ENCODE measurements around the gene S100A10.

The S100A10 gene

DNA sequence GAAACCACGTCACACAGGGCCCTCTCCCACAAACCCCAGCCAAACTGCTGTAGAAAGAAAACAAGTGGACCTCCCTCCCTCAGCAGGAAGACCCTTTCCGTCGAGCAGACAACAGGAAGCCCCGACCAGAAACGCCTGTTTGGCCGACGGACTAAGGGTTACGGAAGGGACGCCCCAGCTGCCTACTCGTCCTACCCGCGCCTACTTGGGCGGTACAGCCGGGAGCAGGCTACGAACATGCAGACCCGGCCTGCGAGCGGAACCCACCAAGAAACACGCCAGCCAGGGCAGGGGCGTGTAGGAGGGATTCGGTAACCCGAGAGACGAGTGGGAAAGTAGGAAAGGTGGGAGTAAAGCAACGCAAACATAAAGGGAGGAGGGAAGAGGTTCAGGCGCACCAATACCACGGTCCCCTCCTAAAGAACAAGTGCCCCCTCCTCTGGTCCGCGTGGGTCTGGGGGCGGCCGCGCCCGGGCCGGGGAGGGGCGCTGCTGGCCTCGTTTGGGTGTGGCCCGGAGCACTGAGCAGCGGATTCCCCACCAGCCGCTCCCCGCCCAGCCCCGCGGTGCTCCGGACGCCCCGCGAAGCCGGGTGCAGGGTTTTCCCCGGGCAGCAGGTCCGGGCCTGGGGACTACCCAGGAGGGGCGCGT is 450 bp downstream of the S100A10 start:
- peak overlapping the region; percentile 16 for H3K4me3 ChIP-seq (ENCODE audit: low read depth, low read length)
- TF ChIP-seq, protein P1, sequence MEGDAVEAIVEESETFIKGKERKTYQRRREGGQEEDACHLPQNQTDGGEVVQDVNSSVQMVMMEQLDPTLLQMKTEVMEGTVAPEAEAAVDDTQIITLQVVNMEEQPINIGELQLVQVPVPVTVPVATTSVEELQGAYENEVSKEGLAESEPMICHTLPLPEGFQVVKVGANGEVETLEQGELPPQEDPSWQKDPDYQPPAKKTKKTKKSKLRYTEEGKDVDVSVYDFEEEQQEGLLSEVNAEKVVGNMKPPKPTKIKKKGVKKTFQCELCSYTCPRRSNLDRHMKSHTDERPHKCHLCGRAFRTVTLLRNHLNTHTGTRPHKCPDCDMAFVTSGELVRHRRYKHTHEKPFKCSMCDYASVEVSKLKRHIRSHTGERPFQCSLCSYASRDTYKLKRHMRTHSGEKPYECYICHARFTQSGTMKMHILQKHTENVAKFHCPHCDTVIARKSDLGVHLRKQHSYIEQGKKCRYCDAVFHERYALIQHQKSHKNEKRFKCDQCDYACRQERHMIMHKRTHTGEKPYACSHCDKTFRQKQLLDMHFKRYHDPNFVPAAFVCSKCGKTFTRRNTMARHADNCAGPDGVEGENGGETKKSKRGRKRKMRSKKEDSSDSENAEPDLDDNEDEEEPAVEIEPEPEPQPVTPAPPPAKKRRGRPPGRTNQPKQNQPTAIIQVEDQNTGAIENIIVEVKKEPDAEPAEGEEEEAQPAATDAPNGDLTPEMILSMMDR (IDR thresholded peaks at IDR 0.05; ENCODE audit: borderline replicate concordance, insufficient read depth, low read depth, low read length), result no peak

DNA sequence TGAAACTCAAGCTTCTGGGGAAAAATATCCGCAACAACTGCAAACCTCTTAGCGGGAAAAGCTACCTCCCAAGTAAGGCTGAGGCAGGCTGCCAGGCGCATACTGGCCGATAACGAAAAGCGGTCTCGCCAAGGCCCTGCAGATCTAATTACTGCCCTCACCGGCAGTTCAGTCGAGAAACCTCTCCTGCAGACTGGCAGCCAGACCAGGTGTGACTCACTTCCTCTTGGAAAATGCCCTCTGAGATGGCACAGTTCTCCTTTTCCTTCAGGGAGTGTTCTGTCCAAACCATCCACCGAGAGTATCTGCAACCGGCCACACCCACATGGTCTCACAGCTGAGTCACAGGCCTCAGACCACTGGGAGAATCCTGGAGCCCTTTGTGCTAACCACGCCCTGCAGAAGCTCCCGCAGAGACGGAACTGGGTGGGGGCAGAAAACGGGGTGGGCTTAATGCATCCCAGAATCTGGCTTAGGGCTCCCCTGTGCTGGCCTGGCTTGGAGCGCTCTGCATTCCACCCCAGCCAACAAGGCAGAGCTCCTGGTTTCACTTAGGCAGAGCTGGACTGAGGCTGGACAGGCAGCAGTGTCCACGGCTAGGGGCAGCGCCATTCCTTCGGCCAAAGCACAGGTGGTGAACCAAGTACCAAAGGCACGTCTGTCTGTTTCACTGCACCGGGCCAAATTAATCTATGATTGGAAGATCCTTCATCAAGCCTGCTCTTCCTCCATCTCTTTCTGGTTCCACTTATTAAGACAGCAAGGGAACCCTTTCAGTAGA is 1.2 kb downstream of the S100A10 start:
- TF ChIP-seq, protein P1 (IDR thresholded peaks at IDR 0.05; ENCODE audit: borderline replicate concordance, insufficient read depth, low read depth, low read length), result no peak
- no peak overlapping the region for H3K4me3 ChIP-seq (ENCODE audit: low read depth, low read length)

DNA sequence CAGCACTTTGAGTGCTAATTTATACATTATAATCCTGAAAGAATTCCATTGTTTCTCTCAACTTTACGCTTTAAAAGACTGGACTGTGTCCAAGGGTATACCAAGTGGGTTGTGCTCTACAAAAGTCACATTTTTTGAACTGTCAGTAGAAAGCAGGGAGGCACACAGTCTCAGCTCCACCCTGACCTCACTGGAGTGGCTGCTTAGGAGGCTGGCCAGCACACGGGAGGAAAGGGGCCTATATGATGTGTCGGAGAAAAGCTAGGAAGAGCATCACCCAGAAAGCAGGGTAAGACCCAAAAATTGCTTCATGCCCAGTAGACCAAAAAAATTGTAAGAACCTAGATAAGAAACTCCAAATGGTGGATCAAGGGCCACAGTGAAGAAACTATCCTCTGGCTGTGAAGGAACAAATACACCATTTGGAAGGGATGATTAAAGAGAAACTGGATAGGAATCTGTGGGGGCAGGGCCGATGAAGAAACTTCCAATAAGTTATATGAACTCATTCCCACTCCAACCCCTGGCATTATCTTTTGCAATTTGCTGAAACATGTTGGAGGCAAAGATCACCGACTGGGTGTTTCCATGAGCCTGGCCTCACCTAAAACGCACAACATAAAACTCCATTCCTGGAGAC is 1.9 kb downstream of the S100A10 start:
- H3K4me3 ChIP-seq (ENCODE audit: low read depth, low read length), result no peak overlapping the region
- TF ChIP-seq, protein P1 (IDR thresholded peaks at IDR 0.05; ENCODE audit: borderline replicate concordance, insufficient read depth, low read depth, low read length), result no peak

- TF ChIP-seq, protein P1 (IDR thresholded peaks at IDR 0.05; ENCODE audit: borderline replicate concordance, insufficient read depth, low read depth, low read length), result no peak
- H3K4me3 ChIP-seq (ENCODE audit: low read depth, low read length), result no peak overlapping the region
Measured at GRCh38 chr1:151990856-151991198, 2.8 kb downstream of the S100A10 start.

DNA sequence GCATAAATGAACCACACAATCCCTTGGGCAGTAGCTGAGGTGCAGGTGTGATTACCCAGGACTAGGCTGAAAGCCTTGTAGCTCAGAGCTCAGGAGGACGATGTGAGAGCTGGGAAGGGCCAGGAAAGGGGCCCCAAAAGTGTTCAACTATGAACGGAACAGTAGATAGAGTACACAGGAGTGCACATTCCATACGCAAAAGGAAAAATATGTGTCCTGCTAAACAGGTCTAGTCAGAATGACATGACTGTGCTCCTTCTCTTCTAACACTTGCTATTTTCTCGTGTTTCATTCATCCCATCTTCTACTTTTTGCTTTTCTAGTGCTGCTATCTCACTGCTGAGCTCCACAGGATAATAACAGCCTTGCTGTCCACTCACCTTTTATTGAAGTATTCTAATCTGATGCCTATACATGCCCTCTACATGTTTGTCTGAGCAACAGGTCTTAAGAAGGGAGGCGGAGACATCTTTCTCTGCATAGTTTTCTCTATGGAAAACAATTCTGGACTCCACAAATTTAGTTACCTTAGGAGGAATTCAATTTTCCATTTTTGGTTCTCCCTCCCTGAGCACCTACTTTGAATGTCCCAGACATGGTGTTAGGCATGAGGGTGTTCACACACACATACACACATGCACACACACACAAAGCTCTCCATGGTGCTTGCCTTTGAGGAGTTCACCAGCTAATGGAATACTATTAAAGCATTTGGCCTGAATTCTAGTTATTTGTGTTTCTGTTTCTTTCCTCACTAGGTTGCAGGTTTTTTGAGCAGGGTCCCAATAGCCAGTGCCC is 3.4 kb downstream of the S100A10 start:
- TF ChIP-seq, protein P1 (IDR thresholded peaks at IDR 0.05; ENCODE audit: borderline replicate concordance, insufficient read depth, low read depth, low read length), result no peak
- no peak overlapping the region for H3K4me3 ChIP-seq (ENCODE audit: low read depth, low read length)

- no peak overlapping the region for H3K4me3 ChIP-seq (ENCODE audit: low read depth, low read length)
- TF ChIP-seq, protein P1 (IDR thresholded peaks at IDR 0.05; ENCODE audit: borderline replicate concordance, insufficient read depth, low read depth, low read length), result no peak
Measured at GRCh38 chr1:151989211-151989862, 4.3 kb downstream of the S100A10 start.

Measured in GM12875 (cell line).